NCI-H446 treated with DMSO at 0.1 percent for 48 hours (cell line): Measurements from ENCODE around the gene MCTP1.

ENCODE experiments used
- DNase-seq: peaks from one replicate; lab custom pipeline; 2025; lab: John Stamatoyannopoulos, UW

The MCTP1 gene

GRCh38 chr5:95284572-95285408 lies at the start of gene MCTP1:
Gene MCTP1 (minus strand): TSS chr5:95285094.
- peak; percentile 11 for DNase-seq

- DNase-seq, result peak; percentile 13
Observed at GRCh38 chr5:95332158-95332557, 47.3 kb upstream of the MCTP1 start.

DNA sequence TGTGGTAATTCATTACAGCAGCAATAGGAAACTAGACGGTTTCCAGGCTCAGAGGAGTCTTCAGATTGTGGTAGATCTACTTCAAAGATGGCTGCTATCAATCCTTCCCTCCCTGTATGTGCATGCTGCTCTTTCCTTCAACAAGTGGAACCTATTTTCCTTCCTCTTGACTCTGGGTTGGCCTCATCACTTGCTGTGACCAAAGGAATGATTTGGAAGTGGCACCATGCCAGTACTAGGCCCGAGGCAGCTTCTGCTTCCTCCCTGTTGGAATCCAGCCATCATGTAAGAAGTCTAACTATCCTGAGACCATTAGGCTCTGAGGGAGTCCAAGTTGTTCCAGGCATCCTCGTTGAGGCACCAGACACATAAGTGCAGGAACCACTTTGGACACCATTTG lies 46.5 kb upstream of the MCTP1 start:
- DNase-seq, result peak; percentile 25

DNA sequence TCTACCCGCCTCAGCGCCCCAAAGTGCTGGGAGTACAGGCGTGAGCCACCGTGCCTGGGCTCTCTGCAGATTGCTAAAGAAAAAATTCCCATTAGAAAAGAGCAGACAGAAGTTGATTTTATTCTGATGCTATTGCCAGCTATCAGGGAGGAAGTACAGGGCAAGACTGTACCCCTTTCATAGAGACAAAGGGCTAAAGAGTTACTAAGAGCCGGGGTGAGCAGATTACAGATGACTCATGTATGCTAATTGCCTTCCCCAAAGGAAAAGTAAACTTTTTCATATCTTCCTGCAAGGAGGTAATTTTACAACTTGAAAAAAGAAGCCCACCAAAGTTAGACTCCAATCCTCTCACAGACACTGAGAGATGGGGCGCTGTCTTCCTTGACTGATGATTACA lies 42.3 kb upstream of the MCTP1 start:
- no peak for DNase-seq

GRCh38 chr5:95317687-95318086 lies 32.8 kb upstream of the MCTP1 start:
- peak; percentile 59 for DNase-seq

DNA sequence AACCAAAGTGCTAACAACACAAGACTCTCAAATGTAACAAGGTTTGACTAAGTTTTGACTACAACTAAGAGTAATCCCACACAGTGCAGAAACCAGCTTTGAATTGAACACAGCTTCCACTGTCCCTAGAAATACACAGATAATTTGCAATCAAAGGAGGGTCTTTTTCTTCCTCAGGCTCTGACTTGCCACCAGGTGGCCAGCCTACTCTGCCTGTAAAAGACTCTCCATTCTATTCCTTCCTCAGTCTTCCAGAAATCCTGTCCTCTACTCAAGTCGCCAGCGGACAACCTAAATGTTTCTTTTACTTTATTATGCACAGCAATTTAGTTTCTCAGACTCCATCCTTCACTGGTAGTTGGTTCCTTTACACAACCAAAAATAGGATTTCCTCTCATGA lies 32.2 kb upstream of the MCTP1 start:
- no peak for DNase-seq

DNA sequence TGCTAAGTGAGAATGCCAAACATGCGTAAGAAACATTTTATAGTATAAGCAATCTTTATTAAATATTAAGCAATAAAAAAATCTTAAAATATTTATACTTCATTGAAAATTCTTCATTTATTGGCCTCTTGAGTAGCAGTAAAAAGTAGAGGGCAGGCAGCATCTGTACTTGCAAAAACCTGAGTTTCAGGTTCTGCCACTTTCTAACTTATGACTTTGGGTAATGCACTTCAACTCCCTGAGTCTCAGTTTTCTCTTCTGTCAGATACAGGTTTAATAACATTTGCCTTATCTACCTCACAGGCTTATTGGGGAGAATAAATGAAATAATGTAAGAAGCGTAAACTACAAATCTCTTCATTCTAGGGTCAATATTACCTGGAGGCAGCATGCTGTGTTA lies 19.8 kb upstream of the MCTP1 start:
- DNase-seq, result no peak

GRCh38 chr5:95298651-95299050 lies 13.8 kb upstream of the MCTP1 start:
- DNase-seq, result no peak

GRCh38 chr5:95296291-95296690 lies 11.4 kb upstream of the MCTP1 start:
- DNase-seq, result no peak

DNA sequence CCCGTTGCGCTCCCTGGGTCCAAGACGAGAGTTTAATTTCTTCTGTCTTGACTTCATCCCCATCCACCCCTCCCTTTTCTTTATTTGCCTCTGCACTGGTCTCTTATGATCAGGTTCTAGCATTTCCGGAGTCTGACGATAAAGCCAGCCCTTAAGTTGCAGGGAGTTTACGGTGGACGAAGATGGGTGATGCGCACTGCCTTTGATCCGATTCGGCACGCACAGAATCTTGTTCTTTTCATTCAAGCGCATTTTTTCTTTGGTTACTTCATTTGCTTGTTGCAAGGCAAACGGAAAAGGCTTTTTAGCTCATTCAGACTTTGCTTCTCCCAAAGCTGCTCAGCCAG lies 488 bp upstream of the MCTP1 start:
- no peak for DNase-seq

DNA sequence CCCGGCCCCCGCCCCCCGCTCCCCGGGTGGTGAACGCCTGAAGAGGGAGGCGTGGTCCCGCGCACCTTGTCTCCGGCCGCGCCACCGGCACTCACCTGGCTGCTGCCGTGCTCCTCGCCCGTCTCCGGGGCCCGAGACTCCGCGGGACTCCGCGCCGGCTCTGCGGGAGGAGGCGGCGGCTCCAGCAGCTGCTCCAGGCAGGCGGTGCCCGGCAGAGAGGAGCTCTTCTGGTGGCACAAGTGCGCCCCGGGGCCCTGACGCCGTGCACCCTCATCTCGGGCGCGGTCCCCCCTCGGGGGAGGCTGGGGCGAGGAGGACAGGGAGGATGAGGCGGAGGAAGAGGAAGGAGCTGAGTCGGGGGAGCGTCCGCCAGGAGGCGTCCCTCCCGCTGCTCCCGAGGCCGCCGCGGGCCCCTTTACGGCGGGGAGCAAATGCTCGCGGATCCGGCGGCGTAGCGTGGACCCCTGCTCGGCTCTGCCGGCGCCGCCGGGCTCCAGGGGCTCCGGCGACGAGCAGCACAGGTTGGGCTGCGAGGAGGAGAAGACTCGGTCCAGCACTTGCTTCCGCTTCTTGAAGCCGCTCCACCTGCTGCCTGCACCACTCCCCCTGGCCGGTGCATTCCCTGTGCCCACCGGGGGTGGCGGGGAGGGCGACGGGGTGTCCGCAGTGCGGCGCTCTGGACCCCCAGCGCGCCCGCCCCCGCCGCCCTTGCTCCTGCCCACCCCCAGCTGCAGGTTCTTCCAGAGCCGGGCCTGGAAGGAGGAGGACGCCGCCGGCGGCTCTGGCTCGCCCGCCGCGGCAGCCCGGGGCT lies 928 bp downstream of the MCTP1 start:
- DNase-seq, result no peak

GRCh38 chr5:95283022-95283615 lies 1.8 kb downstream of the MCTP1 start:
- DNase-seq, result peak; percentile 12

GRCh38 chr5:95281226-95281625 lies 3.7 kb downstream of the MCTP1 start:
- peak; percentile 11 for DNase-seq

DNA sequence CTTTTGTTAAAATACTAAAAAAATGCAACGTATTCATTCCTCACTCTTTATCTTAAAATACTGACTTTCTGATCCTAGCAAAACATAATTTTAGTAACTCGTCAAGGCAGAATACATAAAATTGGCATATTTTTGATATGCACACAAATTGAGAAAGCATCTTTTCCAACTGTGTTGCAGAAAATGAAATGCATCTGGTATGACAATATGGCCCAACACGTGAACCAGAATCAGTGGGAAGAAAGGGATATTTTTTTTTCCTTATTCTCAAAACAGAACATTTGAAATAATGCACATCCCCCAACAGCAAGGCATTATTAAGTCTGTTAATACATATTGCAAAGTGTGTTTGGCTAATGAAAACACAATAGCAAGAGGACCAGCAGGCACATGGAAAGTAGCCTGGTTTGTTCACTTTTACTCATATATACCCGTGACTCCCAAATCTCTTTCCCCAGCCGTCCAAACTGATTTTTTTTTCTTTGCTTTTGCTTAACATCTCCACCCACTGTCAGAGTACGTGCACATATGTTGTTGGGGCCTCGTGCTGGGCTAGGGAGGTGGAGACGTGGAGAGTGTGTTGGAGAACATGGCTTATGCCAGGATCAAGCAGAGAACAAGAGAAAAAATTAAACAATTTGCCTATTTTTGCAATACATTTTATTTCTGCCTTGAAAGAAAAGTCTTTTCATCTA lies 4.3 kb downstream of the MCTP1 start:
- peak; percentile 38 for DNase-seq

DNA sequence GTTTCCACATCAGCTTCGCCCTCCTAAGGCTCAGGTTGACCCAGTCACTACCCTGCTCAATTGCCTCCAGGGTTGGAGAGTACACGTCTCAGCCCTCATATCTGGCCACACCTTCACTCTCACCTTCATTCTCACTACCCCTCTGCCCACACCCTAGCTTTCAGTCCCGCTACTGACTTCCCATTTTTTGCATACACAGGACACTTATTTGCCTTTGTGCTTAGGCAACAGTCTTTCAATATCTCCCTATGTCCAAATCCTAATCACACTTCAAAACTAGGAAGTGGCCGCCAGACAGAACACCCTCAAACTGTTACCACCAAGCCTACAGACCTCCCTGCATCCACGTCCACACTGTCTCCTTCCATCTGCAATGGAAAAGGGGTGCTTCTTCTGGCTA lies 10.9 kb downstream of the MCTP1 start:
- DNase-seq, result no peak

DNA sequence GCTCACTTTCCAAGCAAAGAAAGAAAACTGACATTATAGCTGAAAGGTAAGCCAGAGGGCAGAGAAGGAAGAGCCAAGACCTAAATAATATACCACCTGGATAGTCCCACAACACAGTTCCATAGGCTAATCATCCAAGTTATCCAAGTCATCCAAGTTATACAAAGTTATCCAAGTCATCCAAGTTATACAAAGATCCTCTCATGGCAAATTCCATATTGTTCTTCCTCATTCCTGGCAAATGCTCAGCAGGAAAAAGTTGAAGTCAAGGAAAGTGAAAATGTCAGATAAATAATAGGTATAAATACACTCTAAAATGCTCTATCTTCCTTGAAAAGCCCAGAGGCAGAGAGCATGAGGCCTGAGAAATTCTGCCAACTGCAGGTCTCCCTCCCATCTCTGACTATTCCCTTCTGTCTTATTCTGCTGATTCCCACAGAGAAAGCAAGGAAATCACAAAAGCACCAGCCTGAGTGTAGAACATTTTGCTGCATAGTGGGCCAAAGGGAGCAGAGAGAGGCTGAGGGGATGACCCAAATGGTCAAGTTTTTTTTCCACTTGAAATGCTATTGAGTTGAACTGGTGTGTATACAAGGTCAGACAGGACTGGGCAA lies 12.5 kb downstream of the MCTP1 start:
- DNase-seq, result no peak

DNA sequence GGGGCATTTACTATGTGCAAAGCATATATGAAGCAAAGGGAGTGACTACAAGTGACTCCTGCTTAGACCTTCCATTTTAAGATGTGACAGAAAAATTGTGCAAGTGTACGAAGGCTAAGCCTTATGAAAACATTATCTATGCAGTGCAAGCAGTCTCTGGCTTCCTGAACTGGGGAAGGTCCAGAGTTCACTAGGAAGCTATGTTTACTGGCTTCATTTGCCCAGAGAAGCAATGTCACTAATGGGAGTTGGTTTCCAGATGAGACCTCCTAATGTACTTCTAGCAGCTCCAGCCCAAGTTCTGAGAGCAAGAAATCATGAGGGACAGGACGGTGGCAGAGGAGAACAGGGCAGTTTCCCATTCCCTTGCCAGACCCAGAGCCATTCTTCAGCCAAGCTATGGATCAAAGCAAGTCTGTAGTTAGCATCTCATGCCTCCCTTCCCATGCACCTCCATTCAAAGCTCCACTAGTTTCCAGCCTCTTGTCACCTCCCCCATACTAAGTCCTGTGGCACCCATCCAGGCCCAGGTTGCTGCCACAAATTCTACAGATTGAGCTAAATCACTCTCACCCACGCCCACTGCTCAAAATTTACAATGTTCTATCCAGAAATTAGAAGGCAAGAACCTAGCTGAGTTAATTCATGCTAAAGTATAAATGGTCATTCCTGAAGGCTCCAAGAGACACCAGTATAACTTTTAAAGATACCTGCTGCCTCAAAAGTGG lies 21.8 kb downstream of the MCTP1 start:
- DNase-seq, result no peak

DNA sequence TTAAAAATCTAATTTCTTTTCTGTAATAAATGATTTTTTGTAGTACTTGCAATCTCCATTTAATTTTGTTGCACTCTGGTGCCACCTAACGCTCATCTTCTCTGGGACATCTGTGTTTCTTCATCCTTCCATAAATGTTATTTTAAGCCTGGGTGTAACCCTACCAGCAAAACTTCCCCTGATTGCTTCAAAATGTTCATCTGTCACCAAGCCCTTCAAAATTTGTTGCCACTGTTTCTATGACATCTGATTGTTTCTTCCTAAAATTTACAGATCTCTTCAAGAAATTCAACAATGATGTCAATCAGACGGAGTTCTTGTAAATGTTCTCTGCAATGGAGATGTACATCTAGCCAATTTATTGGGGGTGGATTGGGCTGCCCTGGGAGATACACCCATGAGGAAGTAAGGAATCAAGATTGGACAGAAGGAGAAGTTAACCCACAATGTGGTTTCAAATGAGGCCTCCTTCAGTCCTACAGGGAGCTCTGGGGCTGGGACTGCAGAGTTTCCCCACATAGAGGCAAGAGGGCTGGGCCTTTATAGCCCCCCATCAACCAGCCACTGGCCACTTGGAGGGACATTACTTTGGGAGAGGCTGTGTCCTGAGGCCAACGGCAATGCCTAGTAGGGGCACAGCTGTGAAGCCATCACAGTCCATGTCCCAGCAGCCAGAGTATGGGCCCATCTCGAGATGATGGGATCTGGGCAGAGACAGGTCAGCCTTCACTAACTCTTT lies 23.3 kb downstream of the MCTP1 start:
- no peak for DNase-seq

- DNase-seq, result no peak
Observed at GRCh38 chr5:95256991-95257390, 27.9 kb downstream of the MCTP1 start.

GRCh38 chr5:95256446-95256845 lies 28.4 kb downstream of the MCTP1 start:
- DNase-seq, result no peak

GRCh38 chr5:95252801-95253200 lies 32.1 kb downstream of the MCTP1 start:
- no peak for DNase-seq
